Measurements from ENCODE around the gene DMD. TPM values are rescaled to one million over a fixed set of nuclear protein-coding genes. Genes with fewer than 3 reads are reported as not detected.

Gene DMD
- total RNA-seq, 1 donor from 2014 or later = 143 TPM

DNA sequence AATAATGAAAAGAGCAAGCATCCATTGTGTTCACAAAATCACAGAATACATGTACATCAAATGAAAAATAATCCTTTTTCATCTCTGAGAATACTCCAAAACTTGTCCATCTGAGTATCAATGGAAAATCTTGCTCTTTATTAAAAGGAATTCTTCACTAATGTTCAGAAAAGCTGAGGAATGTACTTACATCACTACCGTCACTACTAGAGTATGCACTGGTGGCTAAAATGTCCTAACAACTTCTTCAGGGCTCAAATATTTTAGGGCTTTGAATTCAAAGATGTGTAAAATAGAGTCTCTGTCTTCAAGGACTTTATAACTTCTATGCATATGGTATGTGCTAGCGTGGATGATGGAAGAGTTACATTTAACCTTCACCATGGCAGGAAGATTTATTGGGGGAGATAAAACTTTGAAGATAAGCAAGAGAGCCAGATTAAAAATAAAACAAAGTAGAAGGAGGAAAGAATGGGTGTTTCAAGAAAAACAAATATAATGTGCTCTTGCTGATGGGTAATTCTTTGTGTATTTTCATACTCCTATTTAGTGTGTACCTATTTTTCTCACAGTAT, 55.1 kb downstream of the DMD start:
- no peaks in the 10 kb centered on the region for H3K27me3 ChIP-seq (ENCODE audit: low read depth)
- no peak for DNase-seq
- intact Hi-C loops (cut with micrococcal nuclease) = no loop called here
- H3K27ac ChIP-seq (replicated peaks) = no peak overlapping the region
- H3K9me3 ChIP-seq (replicated peaks) = no peaks in the 10 kb centered on the region
- TF ChIP-seq, protein P1, sequence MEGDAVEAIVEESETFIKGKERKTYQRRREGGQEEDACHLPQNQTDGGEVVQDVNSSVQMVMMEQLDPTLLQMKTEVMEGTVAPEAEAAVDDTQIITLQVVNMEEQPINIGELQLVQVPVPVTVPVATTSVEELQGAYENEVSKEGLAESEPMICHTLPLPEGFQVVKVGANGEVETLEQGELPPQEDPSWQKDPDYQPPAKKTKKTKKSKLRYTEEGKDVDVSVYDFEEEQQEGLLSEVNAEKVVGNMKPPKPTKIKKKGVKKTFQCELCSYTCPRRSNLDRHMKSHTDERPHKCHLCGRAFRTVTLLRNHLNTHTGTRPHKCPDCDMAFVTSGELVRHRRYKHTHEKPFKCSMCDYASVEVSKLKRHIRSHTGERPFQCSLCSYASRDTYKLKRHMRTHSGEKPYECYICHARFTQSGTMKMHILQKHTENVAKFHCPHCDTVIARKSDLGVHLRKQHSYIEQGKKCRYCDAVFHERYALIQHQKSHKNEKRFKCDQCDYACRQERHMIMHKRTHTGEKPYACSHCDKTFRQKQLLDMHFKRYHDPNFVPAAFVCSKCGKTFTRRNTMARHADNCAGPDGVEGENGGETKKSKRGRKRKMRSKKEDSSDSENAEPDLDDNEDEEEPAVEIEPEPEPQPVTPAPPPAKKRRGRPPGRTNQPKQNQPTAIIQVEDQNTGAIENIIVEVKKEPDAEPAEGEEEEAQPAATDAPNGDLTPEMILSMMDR (IDR thresholded peaks at IDR 0.05; ENCODE audit: borderline replicate concordance) = no peak
- H3K36me3 ChIP-seq = no peaks in the 10 kb centered on the region
- no peaks in the 10 kb centered on the region for H3K4me1 ChIP-seq
- H3K4me3 ChIP-seq = no peak overlapping the region

DNA sequence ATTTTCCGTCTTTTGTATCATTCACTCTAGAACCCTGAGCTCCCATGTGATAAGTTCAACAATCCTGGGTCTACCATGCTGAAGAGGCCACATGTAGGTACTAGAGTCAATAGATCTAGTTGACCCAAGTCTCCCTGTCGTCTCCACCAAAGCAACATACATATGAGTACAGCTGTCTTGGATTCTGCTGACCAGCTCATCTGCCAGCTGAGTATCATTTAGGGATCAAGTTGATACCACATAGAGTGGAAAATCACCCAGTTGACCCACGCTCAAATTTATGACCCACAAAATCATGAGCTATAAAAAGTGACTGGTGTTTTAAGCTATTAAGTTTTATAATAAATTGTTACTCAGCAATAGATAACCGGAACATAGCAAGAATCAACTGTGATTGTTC, 61.8 kb downstream of the DMD start:
- DNase-seq = no peak
- Histone ChIP-seq H3K4me3 (no peak overlapping the region), H3K27me3 (ENCODE audit: low read depth) (no peaks in the 10 kb centered on the region), H3K36me3 (no peaks in the 10 kb centered on the region), H3K27ac (replicated peaks) (no peak overlapping the region), H3K9me3 (replicated peaks) (no peaks in the 10 kb centered on the region), H3K4me1 (no peaks in the 10 kb centered on the region)
- intact Hi-C loops (cut with micrococcal nuclease) = no loop called here
- TF ChIP-seq, protein P1 (IDR thresholded peaks at IDR 0.05; ENCODE audit: borderline replicate concordance) = no peak

DNA sequence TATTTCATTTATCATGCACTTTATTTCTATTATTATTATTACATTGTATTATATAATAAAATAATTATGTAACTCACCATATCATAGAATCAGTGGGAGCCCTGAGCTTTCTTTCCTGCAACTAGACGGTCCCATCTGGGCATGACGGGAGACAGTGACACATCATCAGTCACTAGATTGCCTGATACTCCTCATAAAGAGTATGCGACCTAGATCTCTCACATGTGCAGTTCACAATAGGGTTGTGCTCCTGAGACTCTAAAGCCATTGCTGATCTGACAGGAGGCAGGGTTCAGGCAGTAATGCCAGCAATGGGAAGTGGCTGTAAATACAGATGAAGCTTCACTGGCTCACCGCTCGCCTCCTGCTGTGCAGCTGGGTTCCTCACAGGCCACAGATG, 62.3 kb downstream of the DMD start:
- Histone ChIP-seq H3K4me1 (no peaks in the 10 kb centered on the region), H3K27me3 (ENCODE audit: low read depth) (no peaks in the 10 kb centered on the region), H3K9me3 (replicated peaks) (no peaks in the 10 kb centered on the region), H3K36me3 (no peaks in the 10 kb centered on the region), H3K4me3 (no peak overlapping the region), H3K27ac (replicated peaks) (no peak overlapping the region)
- TF ChIP-seq, protein P1 (IDR thresholded peaks at IDR 0.05; ENCODE audit: borderline replicate concordance) = no peak
- intact Hi-C loops (cut with micrococcal nuclease) = no loop called here
- no peak for DNase-seq

DNA sequence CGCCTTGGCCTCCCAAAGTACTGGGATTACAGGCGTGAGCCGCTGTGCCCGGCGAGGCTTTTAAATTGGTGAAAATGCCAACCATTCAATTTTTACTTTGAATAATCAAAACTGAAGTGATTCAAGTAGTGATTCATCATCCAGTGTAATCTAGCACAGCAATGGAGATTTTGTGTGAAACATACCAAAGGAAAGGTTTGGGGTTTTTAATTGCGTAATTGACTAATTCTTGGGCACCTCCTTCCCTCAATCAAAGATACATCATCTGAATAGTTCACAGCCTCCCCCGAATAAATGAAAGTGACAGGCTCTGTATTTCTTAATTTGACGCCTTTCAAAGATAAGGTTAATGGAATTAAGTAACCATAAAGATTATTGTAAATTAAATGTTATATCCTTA, 69.0 kb downstream of the DMD start:
- no peak overlapping the region for H3K4me3 ChIP-seq
- no peaks in the 10 kb centered on the region for H3K4me1 ChIP-seq
- DNase-seq = no peak
- H3K9me3 ChIP-seq (replicated peaks) = no peaks in the 10 kb centered on the region
- H3K27me3 ChIP-seq (ENCODE audit: low read depth) = no peaks in the 10 kb centered on the region
- no peaks in the 10 kb centered on the region for H3K36me3 ChIP-seq
- intact Hi-C loops (cut with micrococcal nuclease) = no loop called here
- no peak overlapping the region for H3K27ac ChIP-seq (replicated peaks)
- TF ChIP-seq, protein P1 (IDR thresholded peaks at IDR 0.05; ENCODE audit: borderline replicate concordance) = no peak

DNA sequence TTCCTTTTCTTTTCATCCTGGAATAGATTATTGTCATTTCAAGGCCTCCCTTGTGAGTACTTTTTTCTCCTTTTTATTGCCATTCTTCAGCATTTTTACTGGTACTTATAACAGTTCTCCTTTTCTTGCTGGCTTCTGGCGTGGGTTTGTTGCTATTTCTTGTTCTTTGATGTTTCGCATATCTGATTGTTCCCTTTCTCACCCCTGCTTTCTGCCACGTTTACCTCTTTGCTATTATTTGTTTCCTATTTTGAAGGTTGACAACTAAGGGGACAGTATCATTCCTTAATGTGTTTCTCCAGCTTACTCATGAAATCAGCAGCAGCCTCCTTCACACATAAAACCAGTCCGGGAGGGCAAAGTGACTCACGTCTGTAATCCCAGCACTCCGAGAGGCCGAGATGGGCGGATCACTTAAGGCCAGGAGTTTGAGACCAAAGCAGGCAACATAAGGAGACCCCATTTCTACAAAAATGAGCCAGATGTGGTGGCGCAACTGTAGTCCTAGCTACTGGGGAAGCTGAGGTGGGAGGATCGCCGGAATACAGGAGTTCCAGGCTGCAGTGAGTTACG, 72.6 kb downstream of the DMD start:
- no peak overlapping the region for H3K4me3 ChIP-seq
- no peaks in the 10 kb centered on the region for H3K9me3 ChIP-seq (replicated peaks)
- DNase-seq = no peak
- H3K27ac ChIP-seq (replicated peaks) = no peak overlapping the region
- no peaks in the 10 kb centered on the region for H3K36me3 ChIP-seq
- intact Hi-C loops (cut with micrococcal nuclease) = no loop called here
- TF ChIP-seq, protein P1 (IDR thresholded peaks at IDR 0.05; ENCODE audit: borderline replicate concordance) = no peak
- no peaks in the 10 kb centered on the region for H3K27me3 ChIP-seq (ENCODE audit: low read depth)
- peaks cover 6% of the 10 kb centered on the region for H3K4me1 ChIP-seq
